CD8-positive, alpha-beta memory T cell (primary cell): ENCODE data around the gene CEP112. TPM values are rescaled to one million over a fixed set of nuclear protein-coding genes. Genes with fewer than 3 reads are reported as not detected.
"Not testable (repeated sequence)": the region's sequence is repeated elsewhere in the genome, so short reads cannot be mapped to it uniquely, and the experiment has no call there.

ENCODE experiments used
- CTCF ChIA-PET: fragments of 350-600 bp; sonication (Branson Sonifier 250); formaldehyde crosslinking; loops from one replicate; lab custom pipeline; 2021; ENCODE audit warnings: antibody characterized with exemption; lab: Charles Lee
- POLR2A ChIA-PET: fragments of 350-600 bp; sonication (Branson Sonifier 250); formaldehyde crosslinking; loops from one replicate; lab custom pipeline; 2021; ENCODE audit warnings: antibody characterized with exemption; lab: Charles Lee
- DNase-seq, 5 donors: peaks; one replicate each; pipeline versions ENCODE4 v3.0.0 to v3.0.0-alpha.2; 2020 to 2022; ENCODE audit warnings: mixed read lengths in 1 of 5
- H3K27ac ChIP-seq: one replicate; pipeline ENCODE4 v1.7.0; 2013; ENCODE audit warnings: low read depth, mild to moderate bottlenecking, low read length, moderate library complexity
- H3K27me3 ChIP-seq: 2 replicates; pipeline ENCODE4 v1.7.0; 2013; ENCODE audit warnings: low read length, mild to moderate bottlenecking; ENCODE audit not compliant: insufficient read depth, poor library complexity, severe bottlenecking
- H3K36me3 ChIP-seq: 2 replicates; pipeline ENCODE4 v1.7.0; 2013; ENCODE audit warnings: mild to moderate bottlenecking, low read length, moderate library complexity; ENCODE audit not compliant: insufficient read depth
- H3K4me1 ChIP-seq: 2 replicates; pipeline ENCODE4 v1.7.0; 2013; ENCODE audit warnings: mild to moderate bottlenecking, low read length, moderate library complexity; ENCODE audit not compliant: insufficient read depth
- H3K4me3 ChIP-seq: 2 replicates; pipeline ENCODE4 v1.7.0; 2013; ENCODE audit warnings: mild to moderate bottlenecking, low read length
- H3K9me3 ChIP-seq: 2 replicates; pipeline ENCODE4 v1.7.0; 2013; ENCODE audit warnings: mild to moderate bottlenecking, low read length
- H3K27ac Mint-ChIP-seq, 8 donors: one replicate each; pipeline ENCODE4 v1.8.0; 2020 to 2021; ENCODE audit warnings: mixed read lengths in 8 of 8, mild to moderate bottlenecking in 6 of 8, inconsistent platforms in 3 of 8, moderate library complexity in 3 of 8
- H3K27me3 Mint-ChIP-seq, 2 donors: one replicate each; pipeline ENCODE4 v1.8.0; 2020 to 2021; ENCODE audit warnings: mixed read lengths in 2 of 2, mild to moderate bottlenecking in 1 of 2, moderate library complexity in 1 of 2
- H3K36me3 Mint-ChIP-seq, 3 donors: one replicate each; pipeline ENCODE4 v1.8.0; 2020 to 2021; ENCODE audit warnings: mixed read lengths in 3 of 3, inconsistent platforms in 1 of 3, mild to moderate bottlenecking in 1 of 3
- H3K4me1 Mint-ChIP-seq, 3 donors: one replicate each; pipeline ENCODE4 v1.8.0; 2020 to 2021; ENCODE audit warnings: mixed read lengths in 3 of 3, inconsistent platforms in 1 of 3, mild to moderate bottlenecking in 1 of 3
- H3K4me3 Mint-ChIP-seq, 7 donors: one replicate each; pipeline ENCODE4 v1.8.0; 2020 to 2021; ENCODE audit warnings: mixed read lengths in 7 of 7, mild to moderate bottlenecking in 6 of 7, moderate library complexity in 4 of 7, inconsistent platforms in 2 of 7
- H3K9me3 Mint-ChIP-seq, 5 donors: one replicate each; pipeline ENCODE4 v1.8.0; 2020 to 2022; ENCODE audit warnings: mixed read lengths in 5 of 5, mild to moderate bottlenecking in 3 of 5, moderate library complexity in 2 of 5, inconsistent platforms in 1 of 5
- polyA plus RNA-seq: library from polyadenylated mRNA; unstranded; fragments of 300-500 nt; fragmentation: Illumina TruSeq; gene quantifications from one replicate; pipeline ENCODE4 v1.2.3, GENCODE V29; 2021
- total RNA-seq, 2 experiments: library from RNA; stranded (reverse); gene quantifications; one replicate each; pipeline ENCODE4 v1.2.3, GENCODE V29; 2021

Gene CEP112
- total and polyA plus RNA-seq, 3 experiments from 2014 or later = 0.64 to 4.5 (median 3.0) TPM

- no peak overlapping the region for H3K27ac ChIP-seq
- no peak for DNase-seq
- no peaks in the 10 kb centered on the region for H3K9me3 ChIP-seq
- ChIA-PET CTCF (no interaction called here), POLR2A (interaction anchor here (0.9 kb wide), 1 partner anchor 472 kb away, joined by 6 read pairs; no protein-coding TSS in a partner anchor)
- no peaks in the 10 kb centered on the region for H3K27me3 Mint-ChIP-seq
- H3K4me3 Mint-ChIP-seq = no peak overlapping the region
- no peaks in the 10 kb centered on the region for H3K36me3 ChIP-seq
- no peaks in the 10 kb centered on the region for H3K9me3 Mint-ChIP-seq
- no peaks in the 10 kb centered on the region for H3K4me1 ChIP-seq
- H3K36me3 Mint-ChIP-seq = no peaks in the 10 kb centered on the region
- H3K4me1 Mint-ChIP-seq = no peaks in the 10 kb centered on the region
- H3K27ac Mint-ChIP-seq = peak overlapping the region in 1 of 8 donors; percentile 31
- no peaks in the 10 kb centered on the region for H3K27me3 ChIP-seq
- no peak overlapping the region for H3K4me3 ChIP-seq
Measured at GRCh38 chr17:66169839-66170238, 22.1 kb downstream of the CEP112 start.

DNA sequence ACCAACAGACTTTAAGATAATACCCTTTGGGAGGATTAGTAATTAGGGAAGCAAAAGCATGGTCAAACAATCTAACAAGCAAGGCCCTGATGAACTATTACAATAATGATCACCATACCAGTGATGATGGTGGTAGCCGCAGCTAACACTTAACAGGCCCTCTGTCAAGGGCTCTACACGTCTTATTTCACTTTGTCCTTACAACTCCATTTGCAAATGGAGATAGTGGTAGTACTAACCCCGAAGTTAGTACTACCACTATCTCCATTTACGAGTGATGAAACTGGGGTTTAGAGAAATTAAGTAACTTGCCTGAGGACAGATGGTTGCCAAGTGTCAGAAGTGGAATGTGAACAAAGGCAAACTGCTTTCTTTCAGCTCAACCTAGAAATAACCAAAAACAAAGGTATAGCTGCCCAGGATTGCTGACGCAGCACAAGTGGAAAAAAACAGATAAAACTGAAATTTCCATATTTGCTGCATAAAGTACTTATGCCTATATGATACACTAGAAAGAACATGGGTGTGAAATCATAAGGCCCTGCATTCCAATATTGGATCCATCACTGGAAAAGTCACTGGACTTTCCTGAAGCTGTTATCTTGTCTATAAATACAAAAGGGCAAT lies 24.6 kb downstream of the CEP112 start:
- Mint-ChIP-seq H3K4me3 (no peak overlapping the region), H3K27ac (no peak overlapping the region), H3K36me3 (no peaks in the 10 kb centered on the region), H3K4me1 (peaks cover 0 to 5% (median 3%) of the 10 kb centered on the region in 3 donors), H3K27me3 (no peaks in the 10 kb centered on the region), H3K9me3 (no peaks in the 10 kb centered on the region)
- Histone ChIP-seq H3K36me3 (no peaks in the 10 kb centered on the region), H3K4me1 (no peaks in the 10 kb centered on the region), H3K4me3 (no peak overlapping the region), H3K9me3 (no peaks in the 10 kb centered on the region), H3K27ac (no peak overlapping the region), H3K27me3 (no peaks in the 10 kb centered on the region)
- CTCF ChIA-PET = interaction anchor here (1.1 to 4.8 kb wide), 2 partner anchors 47 to 873 kb away, joined by 3 to 34 read pairs; no protein-coding TSS in a partner anchor
- POLR2A ChIA-PET = no interaction called here
- DNase-seq = no peak

DNA sequence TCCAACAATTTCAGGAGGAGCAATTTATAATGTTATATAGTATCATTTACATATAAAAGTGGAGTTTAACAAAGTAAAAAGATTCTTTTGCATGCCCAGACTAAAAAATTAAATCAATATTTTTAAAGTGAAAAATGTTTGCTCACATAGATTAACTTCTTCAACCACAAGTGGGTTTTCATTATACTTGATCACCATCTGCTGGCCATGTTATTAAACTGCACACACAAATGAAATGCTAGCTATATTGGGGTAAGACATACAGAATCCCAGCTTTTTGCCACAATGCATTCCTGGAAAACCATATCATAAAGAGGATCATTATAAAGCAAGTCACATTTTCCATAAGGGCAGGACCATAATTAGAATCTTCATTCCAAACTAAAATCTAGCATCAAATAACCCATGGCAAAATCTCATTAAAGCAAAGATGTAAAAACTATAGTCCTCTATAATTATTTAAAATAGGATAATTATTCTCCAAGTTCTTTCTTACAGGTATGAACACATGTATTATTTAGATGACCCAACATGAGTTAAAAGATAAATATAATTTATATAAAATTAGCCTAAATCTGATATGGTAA lies 26.3 kb downstream of the CEP112 start:
- ChIA-PET POLR2A (no interaction called here), CTCF (interaction anchor here (1.0 to 4.8 kb wide), 4 partner anchors 14 to 933 kb away, joined by 3 to 34 read pairs (median 4); no protein-coding TSS in a partner anchor)
- Histone ChIP-seq H3K27ac (no peak overlapping the region), H3K27me3 (no peaks in the 10 kb centered on the region), H3K4me3 (no peak overlapping the region), H3K36me3 (no peaks in the 10 kb centered on the region), H3K4me1 (no peaks in the 10 kb centered on the region), H3K9me3 (no peaks in the 10 kb centered on the region)
- DNase-seq = peak in 2 of 5 donors; percentile 27 to 44
- Mint-ChIP-seq H3K4me1 (peaks cover 4 to 21% (median 16%) of the 10 kb centered on the region in 3 donors), H3K36me3 (no peaks in the 10 kb centered on the region), H3K27me3 (peaks cover 0 to under 1% of the 10 kb centered on the region in 2 donors), H3K4me3 (no peak overlapping the region), H3K9me3 (no peaks in the 10 kb centered on the region), H3K27ac (no peak overlapping the region)

GRCh38 chr17:66155055-66155454 lies 36.9 kb downstream of the CEP112 start:
- Mint-ChIP-seq H3K9me3 (peaks cover 0 to 14% (median 5%) of the 10 kb centered on the region in 5 donors), H3K36me3 (peaks cover 5 to 47% (median 7%) of the 10 kb centered on the region in 3 donors), H3K27ac (peak overlapping the region in 1 of 8 donors; percentile 36)
- H3K9me3 ChIP-seq, H3K27me3 ChIP-seq, CTCF ChIA-PET, H3K36me3 ChIP-seq, H3K4me1 ChIP-seq, H3K27ac ChIP-seq, H3K27me3 Mint-ChIP-seq, H3K4me3 ChIP-seq, POLR2A ChIA-PET, H3K4me3 Mint-ChIP-seq, DNase-seq, H3K4me1 Mint-ChIP-seq: not testable (repeated sequence)

- CTCF ChIA-PET = interaction anchor here (1.4 kb wide), 1 partner anchor 11 kb away, joined by 3 read pairs; no protein-coding TSS in a partner anchor
- no peak overlapping the region for H3K4me3 ChIP-seq
- H3K36me3 ChIP-seq = no peaks in the 10 kb centered on the region
- H3K4me1 ChIP-seq = no peaks in the 10 kb centered on the region
- Mint-ChIP-seq H3K36me3 (peaks cover under 1 to 30% (median 3%) of the 10 kb centered on the region in 3 donors), H3K4me1 (peaks cover 3 to 10% (median 4%) of the 10 kb centered on the region in 3 donors), H3K27ac (no peak overlapping the region), H3K4me3 (no peak overlapping the region), H3K27me3 (peaks cover 4 to 5% of the 10 kb centered on the region in 2 donors), H3K9me3 (peaks cover 0 to 6% (median 0%) of the 10 kb centered on the region in 5 donors)
- no peak for DNase-seq
- POLR2A ChIA-PET = no interaction called here
- H3K9me3 ChIP-seq = no peaks in the 10 kb centered on the region
- no peak overlapping the region for H3K27ac ChIP-seq
- H3K27me3 ChIP-seq = no peaks in the 10 kb centered on the region
Measured at GRCh38 chr17:66152756-66153155, 39.2 kb downstream of the CEP112 start.

DNA sequence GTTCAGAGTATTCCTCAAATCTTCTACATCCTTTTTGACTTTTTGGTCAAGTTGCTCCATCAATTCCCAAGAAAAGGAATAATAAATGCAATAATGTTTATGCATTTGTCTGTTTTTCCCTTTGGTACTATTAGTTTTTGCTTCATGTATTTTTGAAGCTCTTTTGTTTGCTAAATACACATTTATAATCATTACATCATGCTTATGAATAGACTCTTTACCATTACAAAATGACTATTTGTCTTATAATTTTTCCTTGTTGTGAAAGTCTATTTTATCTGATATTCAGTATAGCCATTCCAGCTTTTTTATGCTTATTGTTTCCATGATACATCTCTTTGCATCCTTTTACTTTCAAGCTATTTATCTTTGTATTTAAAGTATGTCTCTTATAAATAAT lies 41.2 kb downstream of the CEP112 start:
- no peaks in the 10 kb centered on the region for H3K9me3 Mint-ChIP-seq
- no peak overlapping the region for H3K27ac Mint-ChIP-seq
- Histone ChIP-seq H3K27ac (no peak overlapping the region), H3K4me1 (no peaks in the 10 kb centered on the region), H3K4me3 (no peak overlapping the region), H3K9me3 (no peaks in the 10 kb centered on the region), H3K36me3 (no peaks in the 10 kb centered on the region), H3K27me3 (no peaks in the 10 kb centered on the region)
- no peak overlapping the region for H3K4me3 Mint-ChIP-seq
- H3K27me3 Mint-ChIP-seq = peaks cover 4 to 5% of the 10 kb centered on the region in 2 donors
- no peak for DNase-seq
- H3K36me3 Mint-ChIP-seq = peaks cover 0 to 17% (median 2%) of the 10 kb centered on the region in 3 donors
- CTCF ChIA-PET = no interaction called here
- POLR2A ChIA-PET = no interaction called here
- peaks cover 3 to 10% (median 4%) of the 10 kb centered on the region in 3 donors for H3K4me1 Mint-ChIP-seq

- no peaks in the 10 kb centered on the region for H3K9me3 ChIP-seq
- H3K27ac ChIP-seq = no peak overlapping the region
- no peak for DNase-seq
- Mint-ChIP-seq H3K9me3 (no peaks in the 10 kb centered on the region), H3K36me3 (peaks cover 0 to 12% (median 2%) of the 10 kb centered on the region in 3 donors), H3K4me3 (no peak overlapping the region), H3K4me1 (peaks cover 0 to 3% (median 0%) of the 10 kb centered on the region in 3 donors), H3K27me3 (peaks cover 4 to 5% of the 10 kb centered on the region in 2 donors), H3K27ac (no peak overlapping the region)
- no peaks in the 10 kb centered on the region for H3K36me3 ChIP-seq
- H3K4me3 ChIP-seq = no peak overlapping the region
- ChIA-PET POLR2A (interaction anchor here (0.6 kb wide), 1 partner anchor 351 kb away, joined by 5 read pairs; no protein-coding TSS in a partner anchor), CTCF (no interaction called here)
- H3K27me3 ChIP-seq = no peaks in the 10 kb centered on the region
- H3K4me1 ChIP-seq = no peaks in the 10 kb centered on the region
Measured at GRCh38 chr17:66149562-66149961, 42.4 kb downstream of the CEP112 start.

GRCh38 chr17:66146394-66146793 lies 45.5 kb downstream of the CEP112 start:
- no peak for DNase-seq
- Histone ChIP-seq H3K36me3 (no peaks in the 10 kb centered on the region), H3K4me3 (no peak overlapping the region), H3K27ac (no peak overlapping the region), H3K27me3 (no peaks in the 10 kb centered on the region), H3K4me1 (no peaks in the 10 kb centered on the region), H3K9me3 (no peaks in the 10 kb centered on the region)
- CTCF ChIA-PET = no interaction called here
- Mint-ChIP-seq H3K27me3 (peaks cover 0 to 2% of the 10 kb centered on the region in 2 donors), H3K27ac (no peak overlapping the region), H3K4me1 (no peaks in the 10 kb centered on the region), H3K36me3 (peaks cover 0 to 8% (median 2%) of the 10 kb centered on the region in 3 donors), H3K9me3 (no peaks in the 10 kb centered on the region), H3K4me3 (no peak overlapping the region)
- POLR2A ChIA-PET = no interaction called here
